Measurements from ENCODE around the gene STOX2. TPM values are rescaled to one million over a fixed set of nuclear protein-coding genes. Genes with fewer than 3 reads are reported as not detected.

The STOX2 gene
- total and polyA plus RNA-seq, 2 of the 8 experiments (the other 6 are each of a cell fraction or from before 2014, with no cell fraction given): 5.5 to 20.0 TPM

DNA sequence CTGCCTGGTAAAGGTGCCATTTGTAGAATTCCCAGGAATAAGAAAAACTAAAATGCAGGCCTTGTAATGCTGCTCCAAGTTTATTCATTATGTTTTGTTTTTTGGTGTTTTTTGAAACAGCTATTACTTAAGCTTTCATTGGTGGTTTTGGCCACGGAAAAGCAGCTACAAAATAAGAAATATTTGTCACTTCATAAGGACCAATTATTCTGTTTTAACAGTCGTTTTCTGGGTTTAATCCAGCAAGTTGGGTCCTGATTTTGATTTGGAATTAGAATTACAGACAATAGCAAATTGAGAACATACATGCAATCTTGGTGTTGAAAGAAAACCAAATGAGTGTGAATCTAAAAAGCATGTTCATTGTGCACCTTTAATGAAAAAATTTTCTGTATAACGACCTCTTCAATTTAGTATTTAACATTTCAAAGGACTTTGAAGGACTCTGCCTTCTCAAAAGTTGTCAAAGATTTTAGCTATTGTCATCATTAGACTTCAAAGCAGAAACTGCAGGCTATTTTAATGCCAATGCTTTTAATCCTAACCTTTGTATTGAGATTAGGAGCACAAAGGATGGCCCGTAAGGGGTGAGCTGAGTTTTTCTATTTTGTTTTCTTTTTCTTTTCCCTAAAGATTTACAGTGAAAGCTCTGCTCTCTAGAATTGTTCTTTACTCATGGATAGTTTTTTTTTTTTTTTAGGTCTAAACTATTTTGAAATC lies 26.7 kb upstream of the STOX2 start:
- no peak overlapping the region for H2BK120ac ChIP-seq (replicated peaks; ENCODE audit: low read depth, low read length)

More for the DNA sequence above, 26.7 kb upstream of the STOX2 start:
- no peak for DNase-seq (ENCODE audit: low read depth in 1 of 2, low spot score in 2 of 2)
- Histone ChIP-seq H3K9ac (replicated peaks in 1 of 4; ENCODE audit: extremely low read depth in 1 of 4, low read depth in 3 of 4, low read length in 3 of 4) (no peak overlapping the region), H3K23ac (ENCODE audit: insufficient read length) (no peak overlapping the region), H2BK5ac (ENCODE audit: low read depth, low read length) (no peak overlapping the region), H2BK12ac (ENCODE audit: low read depth, low read length) (no peak overlapping the region), H3K4me2 (ENCODE audit: insufficient read depth in 1 of 2, low read depth in 2 of 2, low read length in 2 of 2) (no peak overlapping the region), H3K27me3 (replicated peaks in 1 of 4; ENCODE audit: control insufficient read depth in 3 of 4, extremely low read depth in 1 of 4, insufficient read depth in 3 of 4, low read length in 3 of 4) (peaks cover 0 to 2% (median 0%) of the 10 kb centered on the region in 4 experiments; a peak in 2 of 7 replicates), H3K9me3 (ENCODE audit: insufficient read depth in 2 of 2, low read depth in 1 of 2, low read length in 1 of 2) (no peaks in the 10 kb centered on the region), H4K20me1 (replicated peaks in 1 of 2; ENCODE audit: control insufficient read depth in 1 of 2, insufficient read depth in 2 of 2, low read length in 2 of 2) (peaks cover 0 to 2% of the 10 kb centered on the region in 2 experiments), H2AFZ (ENCODE audit: low read length) (no peak overlapping the region), H2BK15ac (ENCODE audit: low read length) (no peak overlapping the region), H4K91ac (replicated peaks; ENCODE audit: insufficient read length, low read length) (no peak overlapping the region), H3K36me3 (ENCODE audit: control insufficient read depth in 2 of 4, insufficient read depth in 4 of 4, low read length in 3 of 4) (no peaks in the 10 kb centered on the region), H3K79me1 (ENCODE audit: low read depth, low read length) (no peaks in the 10 kb centered on the region), H3K79me2 (ENCODE audit: control insufficient read depth in 1 of 2, insufficient read depth in 2 of 2, low read length in 2 of 2) (no peaks in the 10 kb centered on the region), H2AK5ac (ENCODE audit: low read depth, low read length) (no peak overlapping the region), H3K56ac (replicated peaks; ENCODE audit: insufficient read length, low read depth, low read length) (no peak overlapping the region), H3K23me2 (ENCODE audit: low read depth, low read length) (peaks cover 2% of the 10 kb centered on the region; the same call in 1 of the 2 replicates), H2BK20ac (ENCODE audit: low read length) (no peak overlapping the region), H3K14ac (ENCODE audit: insufficient read length) (no peak overlapping the region), H3K18ac (ENCODE audit: extremely low read depth, low read length) (no peak overlapping the region), H3K27ac (ENCODE audit: low read depth, low read length) (no peak overlapping the region), H4K8ac (ENCODE audit: extremely low read depth, insufficient read depth, low read length) (no peak overlapping the region), H3K4me3 (ENCODE audit: extremely low read depth in 1 of 4, insufficient read depth in 2 of 4, low read depth in 3 of 4, low read length in 4 of 4) (no peak overlapping the region), H3K4ac (replicated peaks; ENCODE audit: insufficient read length, low read depth, low read length) (no peak overlapping the region), H3K4me1 (replicated peaks in 1 of 4; ENCODE audit: control insufficient read depth in 3 of 4, insufficient read depth in 4 of 4, low read length in 3 of 4) (peaks cover 0 to 5% (median 0%) of the 10 kb centered on the region in 4 experiments; a peak in 2 of 7 replicates), H4K5ac (ENCODE audit: insufficient read length, low read depth, low read length) (no peak overlapping the region)
- WGBS, 2 experiments (ENCODE audit: extremely low coverage in 1 of 2, insufficient coverage in 1 of 2, insufficient read length in 1 of 2, insufficient replicate concordance in 2 of 2, low coverage in 1 of 2, low lambda C conversion rate in 2 of 2, missing lambda C conversion rate in 1 of 2): 79% methylated on average over 4 of the region's 4 CpGs; no CpG with 5 or more reads in 1 of the 2 experiments
- ChIA-PET CTCF (ENCODE audit: partially characterized antibody) (interaction anchor here (0.6 to 1.3 kb wide), 3 partner anchors 12 to 125 kb away, joined by 3 read pairs; no protein-coding TSS in a partner anchor), POLR2A (ENCODE audit: partially characterized antibody) (interaction anchor here (0.8 kb wide), 1 partner anchor 29 kb away, joined by 4 read pairs; no protein-coding TSS in a partner anchor)
- no peak for FAIRE-seq
